Stimulated activated naive CD8-positive, alpha-beta T cell treated with anti-CD3 and anti-CD28 coated beads, Interleukin-15, Interleukin-2, amounts not matched to agents 100 U/mL and 50 U/mL, for 24 hours (primary cell): ENCODE results near the gene SCYGR7.
A peak's percentile ranks its signal among the peaks of the same experiment; 100 is the strongest.

Source experiments
- ATAC-seq: fragments of 150-1000 bp; cut with Tn5 transposase; one replicate; pipeline ENCODE4 v1.10.0; 2021
- DNase-seq: peaks from one replicate; pipeline ENCODE4 v3.0.0; 2021

Gene SCYGR7

DNA sequence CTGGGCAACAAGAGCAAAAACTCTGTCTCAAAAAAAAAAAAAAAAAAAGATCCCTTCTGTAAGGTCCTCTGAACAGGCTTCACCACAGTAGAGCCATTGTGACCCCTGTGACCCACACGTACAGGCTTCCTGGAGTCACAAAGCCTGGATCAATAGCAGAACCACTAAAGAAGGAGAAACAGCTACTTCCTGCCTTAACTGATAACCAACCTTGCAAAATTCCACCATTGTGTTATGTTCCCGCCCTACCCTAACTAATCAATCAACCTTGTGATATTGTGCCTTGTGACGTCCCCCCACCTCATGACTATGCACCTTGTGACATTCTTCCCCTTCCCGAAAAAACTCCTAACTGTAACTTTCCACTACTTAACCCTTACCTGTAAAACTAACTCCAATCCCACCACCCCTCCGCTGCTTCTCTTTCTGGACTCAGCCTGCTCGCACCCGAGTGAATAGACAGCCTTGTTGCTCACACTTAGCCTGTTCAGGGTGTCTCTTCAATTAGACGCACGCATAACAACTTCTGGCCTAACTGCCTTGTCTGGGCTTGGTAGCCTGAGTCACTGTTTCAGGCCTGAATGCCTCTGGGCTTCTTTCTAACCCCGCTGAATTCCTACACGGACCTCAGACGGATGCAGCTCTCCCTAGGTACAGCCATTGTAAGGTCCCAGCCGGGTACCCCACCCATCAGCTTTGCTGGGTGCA, 31.4 kb downstream of the SCYGR7 start:
- DNase-seq = no peak
- no peak for ATAC-seq

DNA sequence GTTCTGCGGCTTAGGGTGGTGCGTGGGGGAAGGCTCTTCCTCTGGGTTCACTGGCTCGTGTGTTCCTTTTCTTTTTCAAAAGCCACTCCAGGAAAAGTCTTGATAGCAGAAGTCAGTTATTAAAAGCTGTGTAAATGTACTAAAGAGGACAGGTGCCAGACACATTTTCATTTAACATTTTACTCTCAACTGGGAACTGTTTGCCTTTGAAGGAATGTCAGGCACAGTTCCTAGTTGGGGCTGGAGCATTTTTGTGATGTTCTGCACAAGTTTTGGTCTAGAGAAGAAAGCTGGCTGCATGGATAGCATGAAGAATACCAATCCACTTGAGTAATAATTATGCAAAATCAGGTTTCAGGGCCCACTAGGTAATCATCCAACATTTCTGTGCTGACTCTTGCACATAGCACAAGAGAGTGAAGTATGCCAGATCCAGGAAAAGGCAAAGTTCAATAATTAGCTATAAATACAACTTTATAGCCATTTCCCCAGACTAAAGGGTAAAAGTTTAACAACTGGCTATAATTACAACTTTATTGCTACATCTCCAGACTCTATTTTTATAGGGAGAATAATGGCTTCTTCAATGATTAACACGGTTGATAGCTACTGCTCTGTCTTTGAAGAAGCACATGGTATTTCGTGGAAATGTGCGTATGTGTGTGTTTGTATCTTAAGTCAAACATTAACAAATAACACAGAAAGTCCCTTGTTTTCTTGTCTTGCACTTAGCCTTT, 33.8 kb downstream of the SCYGR7 start:
- no peak for ATAC-seq
- no peak for DNase-seq

GRCh38 chr2:227765788-227766372, 37.7 kb downstream of the SCYGR7 start:
- DNase-seq = no peak
- no peak for ATAC-seq

- DNase-seq = peak; percentile 73
- peak; percentile 91 for ATAC-seq
Measured at GRCh38 chr2:227766373-227766883, 38.3 kb downstream of the SCYGR7 start.

- ATAC-seq (no peak), DNase-seq (no peak)
Measured at GRCh38 chr2:227767830-227768229, 39.7 kb downstream of the SCYGR7 start.

DNA sequence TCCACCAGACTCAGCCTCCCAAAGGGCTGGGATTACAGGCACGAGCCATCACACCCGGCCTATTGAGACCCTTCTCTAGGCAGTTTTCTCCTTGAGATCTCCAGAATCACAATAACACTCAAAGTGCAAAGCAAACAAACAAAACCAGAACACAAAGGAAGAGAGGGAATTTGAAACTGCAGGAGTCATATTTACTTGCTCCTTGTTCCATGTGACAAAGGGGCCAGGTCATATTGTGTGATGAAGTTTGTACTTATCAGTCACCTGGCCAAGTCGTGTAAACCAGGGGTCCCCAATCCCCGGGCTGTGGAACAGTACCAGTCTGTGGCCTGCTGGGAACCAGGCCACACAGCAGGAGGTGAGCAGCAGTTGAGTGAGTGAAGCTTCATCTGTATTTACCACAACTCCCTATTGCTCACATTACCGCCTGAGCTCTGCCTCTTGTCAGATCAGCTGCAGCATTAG, 44.1 kb downstream of the SCYGR7 start:
- ATAC-seq = no peak
- no peak for DNase-seq

- DNase-seq (no peak), ATAC-seq (no peak)
Measured at GRCh38 chr2:227772932-227773331, 44.8 kb downstream of the SCYGR7 start.

DNA sequence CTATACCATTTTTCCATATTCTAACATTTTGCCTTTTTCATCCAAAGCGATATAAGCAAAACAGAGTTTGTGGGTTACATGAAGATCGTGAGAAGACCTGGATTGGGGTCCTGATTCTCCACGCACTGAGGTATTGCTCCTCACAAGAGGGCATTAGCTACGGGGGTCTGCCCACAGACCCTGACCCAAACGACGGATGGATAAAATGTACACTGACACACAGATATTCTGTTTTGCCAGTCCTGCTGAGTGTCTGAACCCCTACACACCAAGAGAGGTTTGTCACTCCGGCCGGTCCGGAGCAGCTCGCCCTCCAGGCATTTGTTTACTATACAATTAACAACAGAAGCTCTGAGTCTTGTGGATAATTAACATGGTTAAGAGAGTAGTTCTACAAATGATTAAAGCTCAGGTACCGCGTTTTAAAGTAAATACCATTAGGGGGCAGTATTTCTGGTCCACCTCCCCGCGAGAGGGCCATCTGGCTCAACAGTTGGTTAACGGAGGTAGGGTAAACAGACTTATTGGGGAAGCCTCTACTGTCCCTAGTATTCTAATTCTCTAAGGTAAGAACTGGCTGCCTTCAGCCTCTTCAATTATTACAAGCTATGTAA, 46.0 kb downstream of the SCYGR7 start:
- DNase-seq (no peak), ATAC-seq (no peak)

DNA sequence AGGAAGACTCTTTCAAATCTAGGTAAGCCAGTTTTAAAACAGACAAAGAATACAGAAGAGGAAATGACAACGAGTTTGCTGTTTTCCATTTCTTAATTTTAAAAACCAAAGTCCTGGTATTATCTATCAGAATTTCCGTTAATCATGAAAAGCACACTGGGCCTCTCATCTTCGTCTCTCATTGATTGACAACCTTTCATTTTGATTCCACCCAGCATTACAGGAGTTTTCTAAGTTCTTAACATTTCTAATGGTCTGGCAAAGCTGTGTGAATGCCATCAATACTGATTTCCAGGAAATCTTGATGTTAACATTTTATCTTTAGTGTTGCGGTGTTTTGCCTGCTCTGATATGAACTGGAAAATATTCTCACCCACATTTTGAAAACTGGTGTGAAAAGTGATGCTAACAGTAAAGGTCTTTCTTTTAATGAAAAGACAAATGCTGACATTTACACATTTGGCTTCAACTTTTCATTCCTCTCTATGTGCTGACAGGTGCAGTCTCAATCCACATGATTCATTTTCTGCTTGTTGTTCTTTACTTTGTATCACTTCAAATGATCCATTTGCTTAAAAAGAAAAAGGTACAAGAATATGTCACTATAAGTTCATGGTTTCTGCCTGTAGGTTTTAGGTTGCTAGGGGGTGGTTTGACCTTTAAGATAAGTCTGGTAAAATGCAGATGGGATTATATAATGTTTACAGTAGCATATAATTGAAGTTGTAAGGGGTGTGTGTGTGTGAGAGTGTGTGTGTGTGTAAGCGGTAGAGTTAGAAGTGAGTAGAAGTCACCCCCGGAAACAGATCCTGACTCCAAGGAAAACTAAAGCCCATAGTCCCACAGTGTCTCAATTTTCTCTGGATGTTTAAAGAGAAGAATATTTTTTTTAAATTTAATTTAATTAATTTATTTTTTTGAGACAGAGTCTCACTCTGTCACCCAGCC, 47.0 kb downstream of the SCYGR7 start:
- DNase-seq (no peak), ATAC-seq (peak; percentile 70)
